GM19455 (cell line): ENCODE data around the gene MRGPRE.

Source experiments
- ATAC-seq: cut with Tn5 transposase; IDR thresholded peaks from one replicate; pipeline ENCODE4 v1.9.1; 2021; ENCODE audit not compliant: unreplicated experiment

MRGPRE gene

DNA sequence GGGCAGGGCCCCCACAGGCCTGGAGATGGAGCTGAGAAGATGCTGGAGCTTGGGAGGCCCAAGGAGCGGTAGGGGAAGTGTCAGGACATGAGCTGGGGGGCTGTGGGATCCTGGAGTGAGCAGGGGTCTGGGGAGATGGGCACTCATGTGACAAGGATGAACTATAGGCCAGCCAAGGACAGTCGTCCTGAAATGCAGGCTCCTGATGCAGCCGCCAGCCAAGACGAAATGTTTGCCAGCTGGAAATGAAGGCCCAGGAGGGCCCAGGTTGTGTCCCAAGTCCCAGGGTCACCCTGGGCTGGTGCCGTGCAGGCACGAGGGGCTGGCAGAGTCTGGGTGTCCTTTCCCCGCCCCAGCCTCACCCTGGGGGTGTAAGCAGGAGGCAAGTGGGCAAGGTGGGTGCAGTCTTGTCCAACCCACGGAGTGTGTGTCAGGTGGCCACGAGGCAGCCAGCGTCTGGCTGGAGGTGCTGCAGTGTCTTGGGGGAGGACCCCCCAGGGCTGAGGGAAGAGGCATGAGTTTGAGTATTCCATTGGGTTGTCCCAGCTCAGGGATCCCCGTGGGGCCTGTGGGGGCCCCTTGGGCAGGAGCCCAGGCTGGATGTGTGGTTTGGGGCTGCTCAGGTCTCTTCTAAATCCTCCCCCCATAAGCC is 35.0 kb downstream of the MRGPRE start:
- no peak for ATAC-seq

DNA sequence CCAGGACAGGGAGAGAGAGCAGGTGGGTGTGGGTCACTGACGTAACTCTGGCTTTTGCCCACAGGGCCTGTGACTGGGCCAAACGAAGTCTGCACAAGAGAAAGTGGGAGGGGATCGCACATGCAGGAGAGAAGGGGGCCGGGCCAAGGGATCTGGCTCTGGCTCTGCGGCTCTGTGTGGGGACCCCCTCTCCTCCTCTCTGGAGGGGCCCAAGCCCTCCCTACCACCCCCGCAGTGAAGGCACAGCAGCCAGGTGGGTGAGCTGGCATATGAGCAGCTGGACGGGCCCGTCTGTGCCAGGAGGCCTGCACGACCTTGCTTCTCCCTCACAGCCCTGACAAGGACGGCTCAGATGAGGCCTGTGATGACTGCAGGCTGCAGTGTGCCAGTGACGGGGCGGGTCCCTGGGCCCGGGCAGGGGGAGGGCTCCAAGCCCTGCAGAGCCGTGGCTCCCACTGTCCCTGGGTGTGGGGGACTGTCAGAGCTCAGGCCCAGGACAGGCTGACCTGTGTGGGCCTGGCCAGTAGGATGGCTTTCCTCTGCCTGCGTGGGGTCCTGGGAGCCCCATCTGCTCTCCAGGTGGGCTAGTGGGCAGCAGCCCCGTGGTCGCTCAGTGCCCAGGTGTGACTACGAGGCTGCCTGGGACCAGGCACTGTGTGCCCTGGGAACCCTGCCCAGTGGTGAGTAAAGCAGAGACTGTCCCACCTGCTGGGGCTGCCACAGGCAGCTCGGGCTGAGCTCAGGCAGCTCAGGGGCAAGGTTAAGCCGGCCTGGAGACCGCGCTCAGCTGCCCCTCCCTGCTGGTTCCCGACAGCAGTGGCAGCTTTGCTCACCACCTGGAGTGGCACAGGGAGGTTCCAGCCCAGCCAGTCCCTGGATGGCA is 35.8 kb downstream of the MRGPRE start:
- ATAC-seq = no peak

GRCh38 chr11:3195251-3196160 is 36.7 kb downstream of the MRGPRE start:
- ATAC-seq = no peak

DNA sequence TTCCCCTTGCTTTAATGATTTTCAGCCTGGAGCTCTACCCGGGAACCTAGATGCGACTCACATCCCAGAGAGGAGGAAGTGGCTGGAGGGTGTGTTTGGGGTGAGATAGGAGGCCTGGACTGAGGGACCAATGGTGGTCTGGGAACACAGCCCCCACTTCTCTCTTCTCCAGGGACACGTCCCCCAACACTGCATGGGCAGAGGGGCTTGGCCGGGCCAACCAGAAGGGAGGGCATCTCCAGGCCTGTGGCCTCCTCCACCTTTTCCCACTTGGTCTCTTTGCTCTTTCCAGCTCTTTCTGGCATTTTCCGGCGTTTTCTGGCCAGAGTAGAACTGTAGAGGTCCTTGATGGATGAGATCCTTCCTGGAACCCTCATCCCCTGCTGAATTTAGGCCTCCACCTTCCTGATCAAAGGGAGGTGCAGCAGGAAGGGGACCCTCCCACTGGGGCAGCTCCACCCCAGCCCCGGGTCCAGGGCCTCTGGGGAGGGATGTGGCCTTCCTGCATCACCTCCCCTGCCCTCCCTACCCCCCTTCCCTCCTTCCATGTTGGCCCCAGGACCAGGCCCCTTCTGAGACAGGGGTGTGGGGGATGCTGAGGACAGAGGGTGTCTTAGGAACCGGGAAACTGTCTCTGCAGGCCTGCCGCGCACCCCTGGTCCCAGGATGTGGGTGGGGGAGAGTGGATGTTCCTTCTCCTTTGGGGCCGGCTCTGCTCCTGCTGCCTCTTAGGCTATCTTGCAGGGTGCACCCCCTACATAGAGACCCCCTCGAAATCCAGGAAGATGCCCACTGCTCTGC is 38.0 kb downstream of the MRGPRE start:
- ATAC-seq = no peak

DNA sequence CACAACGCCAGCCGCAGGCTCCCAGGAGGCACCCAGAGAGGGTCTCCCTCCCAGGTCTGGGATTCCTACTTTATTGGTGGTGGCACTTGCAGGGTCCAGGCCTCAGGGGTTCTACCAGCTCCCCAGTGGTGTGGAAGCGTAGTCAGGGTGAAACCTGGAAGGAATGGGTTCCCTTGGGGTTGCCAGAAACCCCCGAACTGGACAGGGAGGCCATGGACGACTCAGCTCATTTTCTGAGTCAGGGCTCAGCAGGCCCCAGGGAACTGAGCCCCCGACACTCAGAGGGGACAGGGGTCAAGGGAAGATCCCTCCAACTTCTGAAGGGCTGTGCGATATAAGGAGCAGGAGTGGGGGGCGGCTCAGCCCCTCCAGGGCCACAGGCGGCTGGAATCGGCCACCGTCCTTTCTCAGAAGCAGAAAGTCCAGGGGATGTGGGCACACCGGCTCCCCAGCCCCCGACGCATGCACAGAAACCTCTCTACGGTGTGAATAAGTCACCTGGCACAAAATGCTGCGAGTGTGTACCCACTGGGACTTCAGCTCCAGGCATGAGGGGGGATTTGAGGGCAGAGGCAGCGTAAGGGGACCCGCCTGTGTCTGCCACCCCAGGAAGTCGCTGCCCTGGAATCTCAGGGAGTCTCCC is 38.7 kb downstream of the MRGPRE start:
- ATAC-seq = no peak

GRCh38 chr11:3192511-3193372 is 39.5 kb downstream of the MRGPRE start:
- ATAC-seq = no peak

DNA sequence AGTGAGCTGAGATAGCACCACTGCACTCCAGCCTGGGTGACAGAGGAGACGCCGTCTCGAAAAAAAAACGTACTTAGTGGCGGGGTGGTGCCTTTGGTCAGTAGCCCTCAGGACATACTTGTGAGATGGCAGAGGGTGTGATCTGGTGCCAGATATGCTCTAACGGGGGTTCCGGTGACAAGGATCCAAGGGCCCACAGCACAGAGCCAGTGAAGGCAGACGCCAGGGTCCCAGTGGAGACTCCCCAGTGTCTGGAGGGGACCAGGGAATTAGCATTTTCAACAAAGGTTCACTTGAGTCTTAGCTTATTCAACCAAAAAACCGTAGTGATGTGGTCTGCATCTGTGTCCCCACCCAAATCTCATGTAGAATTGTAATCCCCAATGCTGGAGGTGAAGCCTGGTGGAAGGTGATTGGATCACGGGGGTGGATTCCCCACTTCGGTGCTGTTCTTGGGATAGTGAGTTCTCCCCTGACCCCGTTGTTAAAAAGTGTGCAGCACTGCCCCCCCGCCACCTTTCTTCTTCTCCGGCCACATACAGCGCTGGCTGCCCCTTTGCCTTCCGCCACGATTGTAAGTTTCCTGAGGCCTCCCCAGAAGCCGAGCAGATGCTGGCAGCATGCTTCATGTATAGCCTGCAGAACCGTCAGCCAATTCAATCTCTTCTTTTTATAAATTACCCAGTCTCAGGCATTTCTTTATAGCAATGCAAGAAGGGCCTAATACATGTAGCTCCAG is 40.5 kb downstream of the MRGPRE start:
- ATAC-seq = no peak

DNA sequence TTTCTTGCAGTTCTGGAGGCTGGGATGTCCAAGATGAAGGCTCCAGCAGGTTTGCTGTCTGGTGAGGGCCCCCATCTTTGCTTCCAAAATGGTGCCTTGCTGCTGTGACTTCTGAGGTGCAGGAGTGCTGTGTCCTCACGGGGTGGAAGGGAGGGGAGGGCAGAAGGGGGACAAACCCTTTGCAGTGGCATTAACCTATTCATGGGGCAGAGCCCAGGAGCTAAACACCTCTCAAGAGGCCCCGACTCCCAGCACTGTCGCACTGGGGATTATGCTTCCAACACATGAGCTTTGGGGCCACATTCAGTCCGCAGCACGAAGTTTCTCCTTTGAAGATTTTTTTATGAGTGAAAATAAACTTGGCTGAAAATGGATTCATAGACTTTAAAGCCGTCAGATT is 41.6 kb downstream of the MRGPRE start:
- no peak for ATAC-seq

GRCh38 chr11:3189886-3190583 is 42.2 kb downstream of the MRGPRE start:
- ATAC-seq = no peak

DNA sequence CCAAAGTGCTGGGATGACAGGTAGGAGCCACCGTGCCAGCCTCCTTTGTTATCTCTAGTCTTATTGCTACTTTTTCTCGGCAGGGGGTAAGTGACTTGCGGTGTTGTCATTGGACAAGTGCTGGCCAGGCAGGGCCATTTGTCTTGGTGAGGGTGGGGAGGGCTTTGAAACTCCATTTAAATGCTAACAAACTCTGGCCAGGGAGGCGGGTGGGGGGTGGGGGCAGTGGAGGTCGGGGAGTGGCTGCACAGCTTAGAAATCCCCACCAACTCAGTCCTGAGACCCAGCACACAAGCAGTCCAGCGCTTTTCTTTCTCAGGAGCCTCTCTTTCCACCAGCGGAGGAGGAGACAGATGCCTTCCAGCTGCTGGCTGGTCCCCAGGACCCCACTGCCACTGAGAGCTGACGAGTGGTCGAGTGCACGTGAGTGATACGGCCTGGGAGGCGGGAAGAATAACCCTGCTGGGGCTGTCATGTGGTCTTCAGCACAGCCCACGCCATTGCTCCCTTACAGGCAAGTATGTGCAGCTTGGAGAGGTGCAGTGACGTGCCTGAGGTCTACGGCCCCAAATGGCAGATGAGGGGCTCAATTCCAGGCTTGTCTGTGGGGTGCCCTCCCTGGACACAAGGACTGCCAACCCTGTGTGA is 42.9 kb downstream of the MRGPRE start:
- no peak for ATAC-seq

GRCh38 chr11:3188496-3189195 is 43.6 kb downstream of the MRGPRE start:
- ATAC-seq = no peak

GRCh38 chr11:3186166-3186953 is 45.9 kb downstream of the MRGPRE start:
- ATAC-seq = no peak

- ATAC-seq = no peak
Measured at GRCh38 chr11:3184732-3185347, 47.4 kb downstream of the MRGPRE start.

GRCh38 chr11:3183523-3183922 is 48.7 kb downstream of the MRGPRE start:
- no peak for ATAC-seq

GRCh38 chr11:3182462-3182852 is 49.8 kb downstream of the MRGPRE start:
- ATAC-seq = no peak
